DND-41 (cell line): ENCODE data around the gene QSOX2.

ENCODE experiments used
- CTCF ChIP-seq: IDR thresholded peaks from 2 replicates; pipeline ENCODE4 v1.5.1; 2012; ENCODE audit warnings: borderline replicate concordance, low read length, moderate library complexity, mild to moderate bottlenecking; ENCODE audit not compliant: poor library complexity, severe bottlenecking; ENCODE audit errors: extremely low read depth
- EZH2 ChIP-seq: IDR thresholded peaks from 3 replicates; pipeline ENCODE4 v1.6.1; 2012; ENCODE audit warnings: borderline replicate concordance, low read depth, mild to moderate bottlenecking, moderate library complexity, low read length, inconsistent platforms; ENCODE audit not compliant: severe bottlenecking

GRCh38 chr9:136254381-136255165, 9.0 kb upstream of the QSOX2 start:
- no peak for TF ChIP-seq CTCF
- TF ChIP-seq EZH2: no peak
